Neural cell (in vitro differentiated cells): ENCODE results near the gene PHF12.

Experiments used
- CTCF ChIP-seq: fragments of 450-650 bp; IDR thresholded peaks from 2 replicates; pipeline ENCODE4 v1.5.1; 2014; ENCODE audit warnings: antibody characterized with exemption, mild to moderate bottlenecking, moderate library complexity; ENCODE audit not compliant: poor library complexity, severe bottlenecking
- EZH2 ChIP-seq: fragments of 200-600, 300-800 bp; shearing (Covaris generic), sonication (generic); IDR thresholded peaks from 2 replicates; pipeline ENCODE4 v1.6.1; 2014; ENCODE audit warnings: antibody characterized with exemption, low read length, borderline replicate concordance, mild to moderate bottlenecking; ENCODE audit not compliant: insufficient read depth, poor library complexity, severe bottlenecking
- MXI1 ChIP-seq: fragments of 450-650 bp; conservative IDR thresholded peaks from 2 replicates; pipeline ENCODE4 v1.6.1; 2014; ENCODE audit warnings: antibody characterized with exemption, mild to moderate bottlenecking; ENCODE audit not compliant: poor library complexity, severe bottlenecking
- POLR2AphosphoS5 ChIP-seq: IDR thresholded peaks from 2 replicates; pipeline ENCODE4 v1.6.1; 2012
- REST ChIP-seq: IDR thresholded peaks from 2 replicates; pipeline ENCODE4 v1.6.1; 2012; ENCODE audit warnings: borderline replicate concordance

- TF ChIP-seq CTCF, result peak; percentile 79
- no peak for TF ChIP-seq POLR2AphosphoS5
- no peak for TF ChIP-seq MXI1
- TF ChIP-seq EZH2, result no peak
- no peak for TF ChIP-seq REST
Measured at GRCh38 chr17:28916302-28916934, 34.9 kb downstream of the PHF12 start.
